ENCODE results near the gene GATAD2A.
A peak's percentile ranks its signal among the peaks of the same experiment; 100 is the strongest.

GATAD2A gene

DNA sequence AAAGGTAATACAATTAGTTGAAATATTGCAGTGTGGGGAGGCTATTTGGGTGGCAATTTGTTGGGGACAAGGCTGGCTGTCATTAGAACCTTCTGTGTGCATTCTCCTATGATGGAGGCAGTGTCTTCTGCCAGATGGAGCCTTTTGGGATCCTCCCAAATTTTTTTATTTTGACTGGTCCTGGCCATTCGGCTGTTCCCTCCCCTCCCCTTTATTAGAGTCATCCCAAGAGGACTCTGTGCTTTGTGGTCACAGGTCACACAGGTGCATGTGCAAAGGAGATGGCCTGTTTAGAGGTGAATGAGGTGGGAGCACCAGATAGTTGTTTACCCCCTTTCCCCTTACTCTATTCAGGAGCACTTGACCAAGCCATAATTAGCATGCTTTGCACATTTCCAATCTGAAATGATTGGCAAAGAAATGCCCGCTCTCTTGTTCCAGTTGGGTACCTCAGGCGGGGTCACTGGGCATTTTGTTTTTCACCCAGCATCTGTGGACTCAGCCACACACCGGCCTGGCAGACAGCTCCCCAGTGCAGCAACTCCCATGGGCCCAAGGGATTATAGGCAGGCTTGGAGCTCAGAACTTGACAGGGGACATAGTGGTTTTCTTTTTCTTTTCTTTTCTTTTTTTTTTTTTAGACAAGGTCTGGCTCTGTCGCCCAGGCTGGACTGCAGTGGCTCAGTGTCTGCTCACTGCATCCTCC, 19.8 kb downstream of the GATAD2A start:
- H3K9me3 Mint-ChIP-seq, result no peaks in the 10 kb centered on the region
- H3K36me3 Mint-ChIP-seq (ENCODE audit: low read depth), result peaks cover 3% of the 10 kb centered on the region
- no peak overlapping the region for H3K27ac Mint-ChIP-seq
- no peaks in the 10 kb centered on the region for H3K27me3 Mint-ChIP-seq (ENCODE audit: low read depth)
- no peak overlapping the region for H3K4me3 Mint-ChIP-seq
- peaks cover 11% of the 10 kb centered on the region for H3K4me1 Mint-ChIP-seq (ENCODE audit: low read depth)

DNA sequence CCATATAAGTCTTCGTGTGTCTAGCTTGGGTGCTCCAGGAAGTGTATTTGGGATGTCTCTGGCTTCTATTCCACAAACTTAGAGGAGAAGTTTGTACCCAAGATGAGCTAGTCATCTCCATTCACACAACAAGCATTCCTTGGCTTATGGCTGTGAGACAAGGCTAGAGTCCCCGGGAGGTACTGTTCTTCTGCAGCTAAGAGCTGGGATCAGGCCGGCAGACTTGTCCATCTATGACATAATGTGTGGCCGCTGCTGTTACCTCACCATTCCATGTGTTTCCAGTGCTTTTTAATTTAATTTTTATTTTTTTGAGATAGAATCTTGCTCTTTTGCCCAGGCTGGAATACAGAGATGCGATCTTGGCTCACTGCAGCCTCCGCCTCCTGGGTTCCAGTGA, 20.7 kb downstream of the GATAD2A start:
- no peaks in the 10 kb centered on the region for H3K36me3 Mint-ChIP-seq (ENCODE audit: low read depth)
- no peaks in the 10 kb centered on the region for H3K27me3 Mint-ChIP-seq (ENCODE audit: low read depth)
- H3K27ac Mint-ChIP-seq, result no peak overlapping the region
- peaks cover 10% of the 10 kb centered on the region for H3K4me1 Mint-ChIP-seq (ENCODE audit: low read depth)
- H3K4me3 Mint-ChIP-seq, result no peak overlapping the region
- no peaks in the 10 kb centered on the region for H3K9me3 Mint-ChIP-seq

DNA sequence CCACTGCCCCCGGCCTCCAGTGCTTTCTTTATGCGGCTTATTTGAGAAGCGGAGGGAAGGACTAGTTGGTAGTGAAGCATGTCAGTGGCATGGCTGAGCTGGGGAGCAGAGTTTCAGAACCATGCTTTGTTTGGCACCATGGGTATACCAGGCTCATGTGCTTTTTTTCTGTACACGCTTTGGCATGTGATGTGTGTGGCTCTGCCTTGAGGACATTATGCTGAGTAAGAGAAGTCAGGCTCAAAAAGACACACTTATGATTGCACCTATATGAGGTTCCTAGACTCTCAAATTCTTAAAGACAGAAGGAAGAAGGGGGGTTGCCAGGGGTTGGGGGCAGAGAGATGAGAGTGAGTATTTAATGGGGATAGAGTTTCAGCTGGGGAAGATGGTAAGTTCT, 21.3 kb downstream of the GATAD2A start:
- no peaks in the 10 kb centered on the region for H3K36me3 Mint-ChIP-seq (ENCODE audit: low read depth)
- peaks cover 10% of the 10 kb centered on the region for H3K4me1 Mint-ChIP-seq (ENCODE audit: low read depth)
- H3K27me3 Mint-ChIP-seq (ENCODE audit: low read depth), result no peaks in the 10 kb centered on the region
- H3K4me3 Mint-ChIP-seq, result no peak overlapping the region
- H3K27ac Mint-ChIP-seq, result no peak overlapping the region
- H3K9me3 Mint-ChIP-seq, result no peaks in the 10 kb centered on the region

DNA sequence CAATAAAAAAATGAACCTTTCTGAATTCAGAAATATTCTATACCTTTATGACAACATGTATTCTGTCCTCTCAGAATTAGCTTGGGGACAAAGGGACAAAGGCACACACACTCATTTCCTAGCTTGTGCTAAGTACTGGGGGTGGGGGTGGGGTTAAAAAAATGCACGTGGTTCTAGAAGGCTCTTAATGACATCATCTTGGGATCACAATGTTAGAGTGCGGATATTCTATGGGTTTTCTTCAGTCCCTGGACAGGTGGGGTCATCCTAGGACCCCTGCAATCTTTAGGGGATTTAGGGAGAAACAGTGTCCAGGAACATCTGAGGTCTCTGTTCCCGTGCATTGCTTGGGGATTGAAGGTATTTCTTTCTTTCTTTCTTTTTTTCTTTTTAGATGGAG, 21.8 kb downstream of the GATAD2A start:
- H3K36me3 Mint-ChIP-seq (ENCODE audit: low read depth), result no peaks in the 10 kb centered on the region
- no peak overlapping the region for H3K4me3 Mint-ChIP-seq
- H3K27me3 Mint-ChIP-seq (ENCODE audit: low read depth), result no peaks in the 10 kb centered on the region
- no peak overlapping the region for H3K27ac Mint-ChIP-seq
- H3K9me3 Mint-ChIP-seq, result no peaks in the 10 kb centered on the region
- H3K4me1 Mint-ChIP-seq (ENCODE audit: low read depth), result peaks cover 10% of the 10 kb centered on the region

DNA sequence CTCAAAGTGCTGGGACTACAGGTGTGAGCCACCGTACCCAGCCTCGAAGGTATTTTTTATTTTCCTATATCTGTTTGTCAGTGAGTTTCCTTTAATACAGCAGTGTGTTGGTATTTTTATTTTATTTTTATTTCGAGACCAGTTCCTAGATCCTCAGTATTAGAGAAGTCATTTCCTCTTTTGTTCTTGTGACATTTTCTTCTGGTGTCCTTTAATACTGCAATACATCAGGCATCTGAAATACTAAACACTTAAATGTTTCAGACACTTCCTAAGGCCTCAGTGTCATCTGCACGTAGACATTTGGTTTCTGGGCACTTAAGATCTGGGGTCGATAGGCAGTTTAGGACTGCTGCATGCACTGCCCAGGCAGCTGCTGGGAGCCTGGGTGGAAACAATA, 22.5 kb downstream of the GATAD2A start:
- no peak overlapping the region for H3K27ac Mint-ChIP-seq
- no peak overlapping the region for H3K4me3 Mint-ChIP-seq
- H3K36me3 Mint-ChIP-seq (ENCODE audit: low read depth), result no peaks in the 10 kb centered on the region
- no peaks in the 10 kb centered on the region for H3K27me3 Mint-ChIP-seq (ENCODE audit: low read depth)
- H3K9me3 Mint-ChIP-seq, result no peaks in the 10 kb centered on the region
- H3K4me1 Mint-ChIP-seq (ENCODE audit: low read depth), result peaks cover 14% of the 10 kb centered on the region

DNA sequence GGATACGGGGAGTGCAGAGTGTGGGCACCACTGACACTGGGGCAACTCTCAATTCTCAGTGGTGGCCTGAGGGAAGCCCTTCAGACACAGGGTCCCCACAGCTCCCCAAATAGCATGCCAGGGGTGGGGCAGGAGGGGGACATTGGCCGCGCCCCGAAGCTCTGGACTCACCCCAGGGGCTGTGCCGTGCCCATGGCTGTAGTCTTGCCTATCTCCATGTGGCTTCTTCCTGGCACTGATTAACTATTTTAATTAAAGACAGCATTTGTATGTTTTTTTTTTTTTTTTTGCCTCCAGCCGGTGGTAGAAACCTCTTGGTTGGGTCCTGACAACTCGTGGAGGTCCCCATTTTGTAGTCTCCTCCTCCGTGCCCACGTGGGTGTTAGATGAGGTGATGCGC, 23.3 kb downstream of the GATAD2A start:
- H3K27ac Mint-ChIP-seq, result no peak overlapping the region
- no peaks in the 10 kb centered on the region for H3K27me3 Mint-ChIP-seq (ENCODE audit: low read depth)
- H3K9me3 Mint-ChIP-seq, result no peaks in the 10 kb centered on the region
- H3K4me1 Mint-ChIP-seq (ENCODE audit: low read depth), result peaks cover 18% of the 10 kb centered on the region
- no peak overlapping the region for H3K4me3 Mint-ChIP-seq
- H3K36me3 Mint-ChIP-seq (ENCODE audit: low read depth), result peaks cover 3% of the 10 kb centered on the region

DNA sequence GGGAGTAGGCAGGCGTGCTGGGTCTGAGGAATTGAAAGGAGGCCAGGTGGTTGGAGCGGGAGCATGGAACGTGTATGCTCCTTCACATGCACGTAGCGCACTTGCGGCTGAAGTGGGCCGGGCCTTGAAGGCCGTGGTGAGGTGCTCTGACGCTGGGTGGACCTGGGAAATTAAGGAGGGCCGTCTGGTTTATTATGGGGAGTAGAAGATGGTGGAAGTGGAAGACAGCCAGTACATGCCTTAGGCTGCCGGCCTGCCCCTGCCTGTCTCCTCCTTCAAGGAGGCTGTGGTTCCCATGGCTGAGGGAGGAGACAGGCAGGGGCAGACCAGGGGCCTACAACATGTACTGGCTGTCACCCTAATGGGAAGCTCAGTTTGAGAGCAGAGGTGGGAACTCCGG, 23.9 kb downstream of the GATAD2A start:
- Mint-ChIP-seq H3K27me3 (ENCODE audit: low read depth) (no peaks in the 10 kb centered on the region), H3K27ac (no peak overlapping the region), H3K9me3 (no peaks in the 10 kb centered on the region), H3K36me3 (ENCODE audit: low read depth) (peaks cover 3% of the 10 kb centered on the region), H3K4me3 (no peak overlapping the region), H3K4me1 (ENCODE audit: low read depth) (peaks cover 18% of the 10 kb centered on the region)

DNA sequence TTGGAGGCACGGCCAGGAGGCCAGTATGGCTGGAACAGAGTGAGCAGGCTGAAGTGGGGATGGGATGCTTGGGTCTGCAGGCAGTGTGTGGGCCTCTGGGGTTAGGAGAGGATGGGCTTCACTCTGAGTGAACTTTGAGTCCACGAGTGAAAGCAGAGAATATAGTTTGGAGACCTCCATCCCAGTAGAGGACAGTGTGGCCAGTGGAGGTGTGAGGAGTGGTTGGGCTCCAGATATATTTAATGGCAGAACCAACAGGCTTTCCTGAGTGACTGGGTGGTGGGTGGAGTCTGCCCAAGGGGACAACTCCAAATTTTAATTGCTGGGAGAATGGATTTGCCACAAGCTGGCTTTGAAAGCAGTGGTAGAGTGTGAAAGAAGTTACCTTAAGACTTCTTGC, 27.3 kb downstream of the GATAD2A start:
- H3K4me1 Mint-ChIP-seq (ENCODE audit: low read depth), result peaks cover 17% of the 10 kb centered on the region
- H3K27me3 Mint-ChIP-seq (ENCODE audit: low read depth), result no peaks in the 10 kb centered on the region
- no peak overlapping the region for H3K4me3 Mint-ChIP-seq
- H3K9me3 Mint-ChIP-seq, result no peaks in the 10 kb centered on the region
- peaks cover 6% of the 10 kb centered on the region for H3K36me3 Mint-ChIP-seq (ENCODE audit: low read depth)
- no peak overlapping the region for H3K27ac Mint-ChIP-seq

DNA sequence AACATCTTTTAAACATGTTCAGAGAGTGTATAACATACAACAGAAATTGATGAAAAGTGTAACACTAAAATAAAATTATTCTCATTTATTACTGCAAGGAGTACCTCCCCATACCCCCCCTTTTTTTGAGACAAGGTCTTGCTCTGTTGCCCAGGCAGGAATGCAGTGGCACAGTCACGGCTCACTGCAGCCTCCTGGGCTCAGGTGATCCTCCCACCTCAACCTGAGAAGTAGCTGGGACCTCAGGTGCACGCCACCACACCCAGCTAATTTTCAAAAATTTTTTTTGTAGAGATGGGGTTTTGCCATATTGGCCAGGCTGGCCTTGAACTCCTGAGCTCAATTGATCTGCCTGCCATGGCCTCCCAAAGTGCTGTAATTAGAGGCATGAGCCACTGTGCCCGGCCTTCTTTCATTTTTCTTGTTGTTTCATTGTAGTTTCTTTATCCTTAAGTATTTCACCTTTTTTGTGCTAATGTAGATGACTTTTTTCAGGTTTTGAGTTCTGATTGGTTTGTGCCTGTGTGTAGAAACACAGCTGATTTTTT, 28.3 kb downstream of the GATAD2A start:
- H3K4me1 Mint-ChIP-seq (ENCODE audit: low read depth), result peaks cover 17% of the 10 kb centered on the region
- H3K27me3 Mint-ChIP-seq (ENCODE audit: low read depth), result no peaks in the 10 kb centered on the region
- H3K9me3 Mint-ChIP-seq, result no peaks in the 10 kb centered on the region
- peaks cover 6% of the 10 kb centered on the region for H3K36me3 Mint-ChIP-seq (ENCODE audit: low read depth)
- no peak overlapping the region for H3K27ac Mint-ChIP-seq
- H3K4me3 Mint-ChIP-seq, result no peak overlapping the region

DNA sequence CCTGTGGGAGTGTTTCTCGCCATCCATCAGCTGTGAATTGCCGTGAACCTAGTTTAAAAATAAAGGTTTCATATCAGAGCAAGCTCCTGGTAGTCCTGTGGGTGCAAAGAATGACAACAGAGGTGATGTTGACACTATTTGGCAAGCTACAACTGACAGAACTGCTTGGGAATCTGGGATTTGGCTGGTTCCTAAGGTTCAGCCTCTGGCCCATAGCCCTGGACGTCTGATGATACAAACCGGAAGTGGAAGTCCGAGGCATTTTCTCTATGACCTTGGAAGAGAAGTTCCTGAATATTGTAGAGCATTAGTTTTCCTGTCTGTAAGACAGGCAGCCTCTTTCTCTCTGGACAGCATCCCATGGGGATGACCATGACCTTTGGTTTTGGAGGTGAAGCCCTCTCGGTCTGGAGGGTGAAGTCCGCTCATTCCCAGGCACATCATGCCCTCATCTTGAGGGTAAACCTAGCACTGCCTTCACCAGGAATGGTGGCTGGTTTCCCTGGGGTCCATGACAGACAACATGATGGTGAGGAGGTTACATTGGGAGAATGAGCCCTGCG, 29.1 kb downstream of the GATAD2A start:
- Mint-ChIP-seq H3K4me3 (no peak overlapping the region), H3K9me3 (no peaks in the 10 kb centered on the region), H3K4me1 (ENCODE audit: low read depth) (peaks cover 23% of the 10 kb centered on the region), H3K27me3 (ENCODE audit: low read depth) (no peaks in the 10 kb centered on the region), H3K27ac (no peak overlapping the region), H3K36me3 (ENCODE audit: low read depth) (peaks cover 8% of the 10 kb centered on the region)

DNA sequence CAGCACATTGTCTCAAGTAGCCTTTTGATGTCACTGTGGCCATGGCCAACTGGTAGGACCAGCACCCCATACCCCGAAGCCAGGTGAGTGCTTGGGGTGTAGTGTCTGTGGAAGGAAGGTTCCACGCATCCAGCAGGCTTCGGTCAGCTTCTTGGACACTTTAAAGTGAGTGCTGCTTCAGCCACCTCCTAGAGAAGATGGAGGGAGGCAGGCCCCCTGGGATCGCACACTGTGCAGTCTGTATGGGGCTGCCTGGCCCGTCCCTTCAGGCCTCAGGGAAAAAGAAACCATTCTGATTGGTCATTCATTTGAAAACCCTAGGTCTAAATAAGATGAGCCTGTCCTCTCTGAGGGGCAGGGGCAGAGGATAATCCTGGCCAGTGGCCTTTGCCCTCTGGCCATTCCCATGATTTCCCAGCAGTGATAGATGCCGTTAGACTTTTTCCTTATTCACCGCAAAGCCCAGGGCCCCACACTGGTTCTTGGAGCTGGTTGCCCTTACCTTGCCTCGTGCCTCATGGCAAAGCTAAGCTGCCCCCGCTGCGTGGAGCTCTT, 30.7 kb downstream of the GATAD2A start:
- no peak overlapping the region for H3K27ac Mint-ChIP-seq
- H3K4me1 Mint-ChIP-seq (ENCODE audit: low read depth), result peaks cover 24% of the 10 kb centered on the region
- H3K27me3 Mint-ChIP-seq (ENCODE audit: low read depth), result no peaks in the 10 kb centered on the region
- no peaks in the 10 kb centered on the region for H3K9me3 Mint-ChIP-seq
- no peak overlapping the region for H3K4me3 Mint-ChIP-seq
- peaks cover 12% of the 10 kb centered on the region for H3K36me3 Mint-ChIP-seq (ENCODE audit: low read depth)

DNA sequence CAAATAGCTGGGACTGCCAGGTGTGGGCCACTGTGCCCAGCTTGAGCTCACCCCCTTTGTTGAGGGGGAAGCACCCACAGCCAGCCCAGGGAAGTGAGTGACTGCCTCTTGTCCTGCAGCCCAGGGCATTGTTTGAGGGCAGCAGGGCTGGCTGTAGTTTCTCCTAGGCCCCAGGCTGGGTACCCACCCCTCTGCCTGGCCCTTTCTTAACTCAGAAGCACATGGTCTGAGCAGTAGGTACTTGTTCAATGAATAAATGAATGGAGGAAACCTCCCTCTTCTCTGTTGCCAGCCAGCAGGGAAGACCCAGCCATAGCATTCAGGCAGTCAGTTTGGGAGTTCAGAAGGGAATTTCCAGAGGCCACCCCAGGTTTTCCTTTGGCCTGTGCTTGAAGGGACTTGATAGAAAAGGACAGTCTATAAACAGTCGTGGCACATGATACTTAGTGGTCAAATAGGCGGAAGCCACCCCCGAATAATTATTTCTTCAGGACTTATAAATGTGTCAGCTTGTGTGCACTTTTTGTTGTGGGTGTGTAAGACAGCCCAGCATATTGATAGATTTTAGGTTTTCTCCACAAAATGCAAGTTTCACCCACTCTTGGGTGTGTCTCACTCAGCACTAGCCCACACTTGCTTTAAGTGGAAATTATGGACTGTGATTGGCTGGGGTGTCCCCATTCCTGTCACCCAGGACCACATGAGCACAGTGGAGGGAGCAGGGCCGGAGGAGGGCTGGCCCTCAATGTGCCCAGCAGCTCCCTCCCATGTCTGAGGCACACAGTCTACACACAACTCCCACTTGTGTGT, 33.1 kb downstream of the GATAD2A start:
- Mint-ChIP-seq H3K27ac (no peak overlapping the region), H3K27me3 (ENCODE audit: low read depth) (no peaks in the 10 kb centered on the region), H3K36me3 (ENCODE audit: low read depth) (peaks cover 13% of the 10 kb centered on the region), H3K4me3 (no peak overlapping the region), H3K9me3 (no peaks in the 10 kb centered on the region), H3K4me1 (ENCODE audit: low read depth) (peaks cover 22% of the 10 kb centered on the region)

DNA sequence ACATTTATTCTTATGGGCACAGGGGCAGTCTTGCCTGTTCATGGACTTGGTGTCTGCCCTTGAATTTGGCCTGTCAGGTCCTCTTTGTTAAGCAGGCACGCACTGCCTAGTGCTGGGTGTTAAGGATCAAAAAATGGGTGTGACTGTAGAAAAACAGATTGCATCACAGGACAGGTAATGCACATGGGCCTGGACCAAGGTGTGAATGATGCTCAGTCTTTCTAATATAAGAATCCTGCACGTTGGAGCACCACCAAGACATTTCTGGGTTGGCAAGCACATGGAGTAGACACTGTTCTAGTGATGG, 33.7 kb downstream of the GATAD2A start:
- Mint-ChIP-seq H3K36me3 (ENCODE audit: low read depth) (peaks cover 14% of the 10 kb centered on the region), H3K4me1 (ENCODE audit: low read depth) (peaks cover 26% of the 10 kb centered on the region), H3K9me3 (no peaks in the 10 kb centered on the region), H3K27ac (no peak overlapping the region), H3K4me3 (no peak overlapping the region), H3K27me3 (ENCODE audit: low read depth) (no peaks in the 10 kb centered on the region)

DNA sequence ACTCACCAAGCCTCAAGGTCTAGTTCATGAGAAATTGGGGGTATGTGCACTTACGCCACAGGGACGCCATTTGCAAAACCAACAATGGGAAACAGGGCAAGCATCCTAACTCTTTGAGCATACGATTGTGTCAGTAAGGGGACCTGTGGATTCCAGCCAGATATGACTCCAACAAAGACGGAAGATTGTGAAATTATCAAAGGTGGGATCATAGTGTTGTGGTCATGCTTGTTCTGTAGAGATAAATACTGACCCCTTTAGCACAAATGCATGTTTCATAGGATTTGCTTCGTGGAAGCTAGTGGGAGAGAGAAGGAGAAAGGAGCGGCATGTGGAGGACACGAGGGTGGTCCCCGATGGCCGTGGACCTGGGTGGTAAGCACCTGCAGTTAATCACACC, 37.8 kb downstream of the GATAD2A start:
- Mint-ChIP-seq H3K27ac (peak overlapping the region; percentile 12), H3K9me3 (no peaks in the 10 kb centered on the region), H3K4me1 (ENCODE audit: low read depth) (peaks cover 58% of the 10 kb centered on the region), H3K4me3 (no peak overlapping the region), H3K36me3 (ENCODE audit: low read depth) (peaks cover 21% of the 10 kb centered on the region), H3K27me3 (ENCODE audit: low read depth) (no peaks in the 10 kb centered on the region)

All from T-helper 1 cell treated with Interleukin-12 subunit alpha and Interleukin-12 subunit beta and Interleukin-4 antibody, amounts not matched to agents 30 μg/mL and 1 μg/mL, for 36 hours (primary cell).